ENCODE results near the gene GNG12. TPM values are rescaled to one million over a fixed set of nuclear protein-coding genes. Genes with fewer than 3 reads are reported as not detected.

Gene GNG12
- total and polyA plus RNA-seq, 9 of the 15 experiments (the other 6 are each of a cell fraction or from before 2014, with no cell fraction given): 2.6 to 6.0 (median 4.1) TPM

GRCh38 chr1:67733681-67734322 lies 99.5 kb downstream of the GNG12 start (continued):
- TF ChIP-seq E2F1 (CRISPR knock-in tag; IDR thresholded peaks at IDR 0.05): no peak
- no peak for TF ChIP-seq PRPF4 (IDR thresholded peaks at IDR 0.05; ENCODE audit: insufficient read depth, low read depth, low read length, poor library complexity, severe bottlenecking)
- TF ChIP-seq ADNP (tag; IDR thresholded peaks at IDR 0.05): no peak
- TF ChIP-seq BACH1 (tag; IDR thresholded peaks at IDR 0.05): peak; percentile 48
- peak; percentile 29; the same call in 1 of the 2 replicates for TF ChIP-seq RUNX1 (IDR thresholded peaks at IDR 0.05; ENCODE audit: low read depth)
- TF ChIP-seq CBX8 (IDR thresholded peaks at IDR 0.05; ENCODE audit: borderline replicate concordance, extremely low read depth, low read depth, low read length, poor library complexity, severe bottlenecking): no peak
- peak; percentile 71 for TF ChIP-seq RBM25 (IDR thresholded peaks at IDR 0.05; ENCODE audit: low read depth, low read length, severe bottlenecking)
- peak; percentile 79 for TF ChIP-seq ETV5 (CRISPR knock-in tag; IDR thresholded peaks at IDR 0.05; ENCODE audit: low read depth)
- TF ChIP-seq HOXB6 (CRISPR knock-in tag; IDR thresholded peaks at IDR 0.05; ENCODE audit: borderline replicate concordance): no peak
- TF ChIP-seq ESRRA (IDR thresholded peaks at IDR 0.05; ENCODE audit: borderline replicate concordance, low read depth): peak; percentile 61
- no peak for TF ChIP-seq IFI16 (CRISPR knock-in tag; IDR thresholded peaks at IDR 0.05)
- TF ChIP-seq TAL1 (IDR thresholded peaks at IDR 0.05): peak; percentile 95
- peak; percentile 35 for TF ChIP-seq TAF9B (IDR thresholded peaks at IDR 0.05; ENCODE audit: partially characterized antibody)
- TF ChIP-seq ELF4 (CRISPR knock-in tag; IDR thresholded peaks at IDR 0.05): peak; percentile 7; the same call in 1 of the 2 replicates
- TF ChIP-seq MAX (CRISPR knock-in tag; IDR thresholded peaks at IDR 0.05): peak; percentile 82; the same call in 1 of the 2 replicates
- TF ChIP-seq AFF1 (IDR thresholded peaks at IDR 0.05; ENCODE audit: low read depth in 1 of 2, partially characterized antibody in 2 of 2): peak; percentile 54 to 61
- TF ChIP-seq ZNF41 (CRISPR knock-in tag; conservative IDR thresholded peaks at IDR 0.05): no peak
- no peak for TF ChIP-seq CEBPB (tag; IDR thresholded peaks at IDR 0.05)
- TF ChIP-seq HNRNPLL (IDR thresholded peaks at IDR 0.05; ENCODE audit: low read depth, low read length, poor library complexity, severe bottlenecking): peak; percentile 33

Measured in K562 (cell line).